Motor neuron (in vitro differentiated cells): ENCODE data around the gene LAPTM4A. TPM values are rescaled to one million over a fixed set of nuclear protein-coding genes. Genes with fewer than 3 reads are reported as not detected.
"Not testable (repeated sequence)": the region's sequence is repeated elsewhere in the genome, so short reads cannot be mapped to it uniquely, and the experiment has no call there.

Experiments
- ATAC-seq, 8 experiments: fragments of 200-7000 bp; cut with Tn5 transposase; replicated peaks in 6 of 8; 2 replicates each; pipeline ENCODE4 v1.8.0; 2021; ENCODE audit warnings: mild to moderate bottlenecking in 8 of 8, moderate library complexity in 8 of 8
- H3K27ac ChIP-seq, 2 donors: fragments of 250-450 bp; sonication (Bioruptor Pico); 2 replicates each; pipeline ENCODE4 v1.9.0; 2021; ENCODE audit warnings: antibody characterized with exemption in 2 of 2, mild to moderate bottlenecking in 2 of 2, moderate library complexity in 1 of 2
- H3K4me1 ChIP-seq, 2 donors: fragments of 250-450 bp; sonication (Bioruptor Pico); replicated peaks in 1 of 2; 2 replicates each; pipeline ENCODE4 v1.6.1; 2021; ENCODE audit warnings: antibody characterized with exemption in 2 of 2, mild to moderate bottlenecking in 2 of 2, moderate library complexity in 1 of 2
- H3K4me3 ChIP-seq, 5 donors: fragments of 250-450 bp; sonication (Bioruptor Pico); 2 replicates each; pipeline ENCODE4 v1.9.0; 2021; ENCODE audit warnings: antibody characterized with exemption in 5 of 5, mild to moderate bottlenecking in 5 of 5, moderate library complexity in 4 of 5
- WGBS, 10 experiments: fragments of 450-650 bp; shearing (Covaris generic); methylation state at CpG; one replicate each; pipeline ENCODE4 v1.0.0; 2022; 5-methylcytosine and 5-hydroxymethylcytosine counted together
- in situ Hi-C, 9 experiments: fragments of 400-800 bp; cut with MboI; loops; one replicate each; pipeline ENCODE4 v1.15.0; 2021; ENCODE audit warnings: low sequenced_read_pairs in 9 of 9, low pct_unique_long_range_greater_than_20kb in 2 of 9; ENCODE audit not compliant: unreplicated experiment in 9 of 9
- total RNA-seq, 8 experiments: library from RNA; unstranded; fragments of 300-600 nt; gene quantifications; 2 replicates each; pipeline versions ENCODE4 v1.2.3 to v1.2.4, GENCODE V29; 2022

Gene LAPTM4A
- total RNA-seq, 8 experiments from 2014 or later, result 30.9 to 361 (median 112) TPM

DNA sequence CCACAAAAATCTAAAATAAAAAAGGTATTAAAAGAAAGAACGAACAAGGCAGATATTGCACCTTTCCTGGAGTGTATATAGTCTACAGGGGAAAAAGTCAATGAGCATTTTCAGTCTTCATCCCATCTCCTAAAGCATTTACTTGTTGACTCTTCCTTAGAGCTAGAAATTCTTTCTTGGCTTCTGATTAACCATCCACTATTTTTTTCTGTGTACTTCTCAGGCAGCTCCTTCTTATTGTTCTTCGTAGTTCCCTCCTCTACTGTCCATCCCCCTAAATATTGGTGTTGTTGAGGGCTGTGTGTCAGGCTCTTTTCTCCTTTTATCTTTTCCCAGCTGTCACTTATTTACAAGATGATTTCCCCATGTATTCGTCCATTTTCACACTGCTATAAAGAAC is 3.5 kb upstream of the LAPTM4A start:
- no peak for ATAC-seq
- H3K4me3 ChIP-seq, result no peak overlapping the region
- no peaks in the 10 kb centered on the region for H3K4me1 ChIP-seq
- in situ Hi-C loops, result no loop called here
- WGBS, 10 experiments, result 86 to 95% (median 89%) methylated on average over 1 to 3 of the region's 3 CpGs; no CpG with 5 or more reads in 1 of the 10 experiments
- H3K27ac ChIP-seq, result no peak overlapping the region

GRCh38 chr2:20054119-20054518 is 2.7 kb upstream of the LAPTM4A start:
- no peak for ATAC-seq
- 83 to 100% (median 100%) methylated on average over 1 to 3 of the region's 6 CpGs; no CpG with 5 or more reads in 7 of the 10 experiments for WGBS, 10 experiments
- H3K27ac ChIP-seq, result no peak overlapping the region
- no peaks in the 10 kb centered on the region for H3K4me1 ChIP-seq
- no peak overlapping the region for H3K4me3 ChIP-seq
- in situ Hi-C loops, result no loop called here

- H3K4me1 ChIP-seq, result no peaks in the 10 kb centered on the region
- WGBS, 10 experiments, result 0 to 100% (median 19%) methylated on average over 1 to 5 of the region's 5 CpGs
- H3K27ac ChIP-seq, result peak overlapping the region; percentile 91 to 97
- peak in 3 of 8 experiments; percentile 19 to 27 (median 25) for ATAC-seq
- in situ Hi-C loops, result no loop called here
- peak overlapping the region; percentile 50 to 72 (median 65) for H3K4me3 ChIP-seq
Measured at GRCh38 chr2:20052861-20053281, 1.4 kb upstream of the LAPTM4A start.

DNA sequence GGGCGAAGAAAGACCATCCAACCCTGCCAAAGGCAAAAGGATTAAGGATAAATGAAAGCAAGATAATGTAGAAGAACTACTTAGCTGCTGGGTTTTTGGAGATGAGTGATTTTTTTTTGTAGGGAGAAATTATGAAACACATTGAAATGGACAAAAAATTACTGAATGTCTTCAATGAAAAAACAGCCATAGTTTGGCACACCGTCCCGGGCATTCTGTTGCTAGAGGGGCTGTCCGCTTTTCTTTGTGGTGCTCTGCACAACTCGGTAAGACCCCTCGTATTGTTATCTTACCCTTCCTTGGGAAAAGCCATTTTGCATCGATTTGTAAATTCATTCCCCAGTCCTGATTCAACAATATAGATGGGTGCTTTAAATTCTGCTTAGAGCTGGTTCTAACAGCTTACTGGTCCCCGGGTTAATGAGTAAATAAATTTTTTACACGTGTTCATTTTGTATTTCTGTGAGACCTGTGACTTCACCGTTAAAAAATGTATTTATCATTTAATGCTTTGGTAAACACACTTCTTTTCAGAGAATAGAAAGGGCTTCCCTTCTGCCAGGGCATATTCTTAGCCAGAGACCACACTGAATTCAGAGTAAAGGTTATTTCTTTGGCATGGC is 912 bp upstream of the LAPTM4A start:
- peak in 2 of 8 experiments; percentile 1 for ATAC-seq
- in situ Hi-C loops, result no loop called here
- WGBS, 10 experiments, result 0 to 3% (median 0%) methylated on average over 2 to 10 of the region's 10 CpGs; no CpG with 5 or more reads in 1 of the 10 experiments

DNA sequence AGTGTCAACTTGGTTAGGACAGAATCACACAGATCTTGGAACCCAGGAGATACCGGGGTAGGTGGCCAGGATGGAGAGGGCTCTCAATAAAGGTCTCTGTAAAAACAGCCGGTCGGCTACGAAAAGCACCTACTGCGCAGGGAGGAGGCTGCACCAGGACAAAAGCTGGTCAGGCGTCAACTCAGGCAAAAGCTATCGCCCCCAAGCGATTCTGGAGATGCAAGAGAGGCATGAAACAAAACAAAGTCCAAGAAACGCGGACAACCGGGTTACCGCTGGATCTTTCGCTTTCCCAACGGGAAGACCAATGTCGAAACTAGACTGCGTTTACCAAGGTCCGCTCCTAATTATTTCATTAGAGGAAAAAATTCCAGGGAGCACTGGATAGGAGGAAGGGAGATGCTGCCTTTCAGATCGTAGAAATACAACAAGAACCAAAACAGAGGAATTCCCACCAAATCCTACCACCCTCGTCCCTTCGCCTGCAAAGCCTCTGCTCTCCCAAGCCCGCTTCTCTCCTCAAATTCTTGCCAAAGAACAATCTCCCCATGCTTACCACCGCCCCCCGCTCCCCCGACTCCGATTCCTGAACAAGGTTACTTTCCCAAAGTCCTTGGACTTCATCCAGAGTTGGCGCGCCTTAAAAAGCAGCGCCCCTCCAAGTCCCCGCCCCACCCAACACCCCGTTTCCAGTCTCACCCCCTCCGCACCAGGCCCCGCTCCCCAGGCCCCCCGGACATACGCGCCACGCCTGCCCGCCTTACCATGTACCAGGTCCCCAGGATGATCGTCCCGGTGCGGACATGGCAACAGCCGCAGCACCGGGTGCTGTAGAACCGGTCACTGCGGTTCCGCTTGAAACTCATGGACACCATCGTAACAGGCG is 539 bp downstream of the LAPTM4A start:
- H3K4me3 ChIP-seq, result peak overlapping the region; percentile 50 to 72 (median 65)
- ATAC-seq, result peak in 7 of 8 experiments; percentile 3 to 35 (median 31)
- H3K4me1 ChIP-seq, result no peaks in the 10 kb centered on the region
- H3K27ac ChIP-seq, result peak overlapping the region; percentile 70 to 97
- in situ Hi-C loops, result no loop called here
- 0 to 2% (median 0%) methylated on average over 3 to 26 of the region's 47 CpGs; no CpG with 5 or more reads in 2 of the 10 experiments for WGBS, 10 experiments

More for the DNA sequence above, 912 bp upstream of the LAPTM4A start:
- Histone ChIP-seq H3K4me3 (peak overlapping the region; percentile 50 to 72 (median 65)), H3K4me1 (no peaks in the 10 kb centered on the region), H3K27ac (peak overlapping the region; percentile 91 to 97)

DNA sequence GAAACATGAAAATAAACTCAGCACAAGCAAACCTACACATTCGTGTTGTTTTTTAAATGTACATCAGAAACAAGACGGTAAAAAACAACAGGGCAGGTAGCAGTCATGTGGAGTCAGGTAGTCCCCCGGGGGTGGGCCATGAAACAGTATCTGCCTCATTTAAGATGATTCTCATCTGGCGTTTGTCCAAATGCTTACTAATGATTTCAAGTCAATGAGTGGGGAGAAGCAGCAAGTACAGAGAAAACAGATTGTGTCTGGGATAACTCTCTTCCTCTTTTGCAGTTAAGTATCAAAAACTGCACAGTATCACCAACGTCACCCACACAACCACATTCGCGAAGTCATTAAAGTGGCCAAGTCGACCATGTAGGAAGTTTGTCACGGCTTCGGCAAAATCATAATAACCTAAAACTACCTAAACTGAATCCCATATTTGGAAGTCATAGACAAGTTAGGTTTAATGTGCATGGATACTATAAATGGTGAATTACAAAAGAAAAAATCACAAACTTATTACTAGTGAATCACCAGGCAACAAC is 1.3 kb downstream of the LAPTM4A start:
- peak overlapping the region; percentile 50 to 72 (median 65) for H3K4me3 ChIP-seq
- peak overlapping the region in 1 of 2 donors; percentile 97 for H3K27ac ChIP-seq
- no peaks in the 10 kb centered on the region for H3K4me1 ChIP-seq
- in situ Hi-C loops, result no loop called here
- ATAC-seq, result no peak
- 0 to 5% (median 2%) methylated on average over 3 to 10 of the region's 10 CpGs; no CpG with 5 or more reads in 1 of the 10 experiments for WGBS, 10 experiments

DNA sequence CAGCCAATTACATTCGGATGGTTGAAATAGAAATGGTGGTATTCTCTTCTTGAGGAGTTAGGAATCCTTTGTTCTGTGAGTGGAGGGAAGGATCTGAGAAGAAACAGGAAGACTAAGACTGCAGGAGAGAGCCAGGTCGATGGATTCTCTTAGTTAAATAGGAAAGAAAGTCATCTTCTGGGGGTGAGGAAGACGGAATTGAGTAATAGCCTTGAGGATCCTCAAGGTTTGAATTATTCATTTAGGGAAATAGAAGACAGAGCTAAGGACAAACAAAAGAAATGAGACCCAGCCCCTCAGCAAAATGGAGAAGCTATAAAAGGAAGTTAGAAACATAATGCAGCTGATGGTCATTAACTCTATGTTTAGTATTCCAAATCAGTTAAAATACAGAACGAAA is 1.8 kb downstream of the LAPTM4A start:
- H3K4me1 ChIP-seq, result no peaks in the 10 kb centered on the region
- H3K4me3 ChIP-seq, result peak overlapping the region; percentile 50 to 72 (median 65)
- ATAC-seq, result peak in 2 of 8 experiments; percentile 0 to 1
- in situ Hi-C loops, result no loop called here
- WGBS, 10 experiments, result 0 to 5% (median 0%) methylated on average over 2 to 4 of the region's 4 CpGs
- H3K27ac ChIP-seq, result peak overlapping the region; percentile 15 to 19

- H3K4me1 ChIP-seq, result peaks cover 0 to 2% of the 10 kb centered on the region in 2 donors
- H3K4me3 ChIP-seq, result peak overlapping the region; percentile 50 to 72 (median 65)
- in situ Hi-C loops, result no loop called here
- H3K27ac ChIP-seq, result no peak overlapping the region
- WGBS, 10 experiments, result 0 to 82% (median 50%) methylated on average over 2 to 6 of the region's 6 CpGs; no CpG with 5 or more reads in 1 of the 10 experiments
- ATAC-seq, result no peak
Measured at GRCh38 chr2:20048488-20049448, 2.7 kb downstream of the LAPTM4A start.

DNA sequence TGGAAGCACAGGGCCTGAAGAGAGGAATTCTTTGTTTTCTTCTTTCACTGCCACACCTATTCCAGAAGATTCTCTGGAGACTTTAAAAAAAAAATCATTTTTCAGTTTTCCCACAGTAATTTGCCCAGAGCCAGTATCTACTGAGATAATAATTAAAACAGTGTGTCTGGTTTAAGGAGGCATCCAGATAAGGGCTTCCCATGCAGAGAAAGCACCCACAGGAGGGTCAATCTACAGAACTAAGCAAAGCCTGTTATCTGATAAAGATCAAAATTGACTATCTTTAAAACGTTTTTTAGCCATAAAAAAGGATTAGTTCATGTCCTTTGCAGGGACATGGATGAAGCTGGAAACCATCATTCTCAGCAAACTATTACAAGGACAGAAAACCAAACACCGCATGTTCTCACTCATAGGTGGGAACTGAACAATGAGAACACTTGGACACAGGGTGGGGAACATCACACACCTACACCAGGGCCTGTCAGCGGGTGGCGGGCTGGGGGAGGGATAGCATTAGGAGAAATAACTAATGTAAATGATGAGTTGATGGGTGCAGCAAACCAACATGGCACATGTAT is 5.6 kb downstream of the LAPTM4A start:
- H3K4me1 ChIP-seq, in situ Hi-C loops, H3K27ac ChIP-seq, ATAC-seq, H3K4me3 ChIP-seq: not testable (repeated sequence)
- 0 to 78% (median 47%) methylated on average over 1 to 3 of the region's 4 CpGs; no CpG with 5 or more reads in 2 of the 10 experiments for WGBS, 10 experiments

- no peak for ATAC-seq
- Histone ChIP-seq H3K4me3 (no peak overlapping the region), H3K4me1 (peaks cover 0 to 2% of the 10 kb centered on the region in 2 donors), H3K27ac (no peak overlapping the region)
- 84 to 100% (median 95%) methylated on average over 2 to 4 of the region's 4 CpGs; no CpG with 5 or more reads in 3 of the 10 experiments for WGBS, 10 experiments
- in situ Hi-C loops, result no loop called here
Measured at GRCh38 chr2:20044778-20045177, 6.7 kb downstream of the LAPTM4A start.

GRCh38 chr2:20042531-20042930 is 8.9 kb downstream of the LAPTM4A start:
- in situ Hi-C loops, result no loop called here
- Histone ChIP-seq H3K4me3 (no peak overlapping the region), H3K4me1 (peaks cover 0 to 2% of the 10 kb centered on the region in 2 donors), H3K27ac (no peak overlapping the region)
- ATAC-seq, result peak in 2 of 8 experiments; percentile 19 to 21
- WGBS, 10 experiments, result 40 to 100% (median 57%) methylated on average over 1 to 2 of the region's 2 CpGs; no CpG with 5 or more reads in 3 of the 10 experiments
